HepG2 (cell line): Measurements from ENCODE around the gene AGAP1. TPM values are rescaled to one million over a fixed set of nuclear protein-coding genes. Genes with fewer than 3 reads are reported as not detected.
A peak's percentile ranks its signal among the peaks of the same experiment; 100 is the strongest.

Source experiments
- ARID2 ChIP-seq: sonication (generic); formaldehyde crosslinking; IDR thresholded peaks from 2 replicates; pipeline ENCODE4 v1.8.1; 2022; ENCODE audit warnings: mild to moderate bottlenecking, missing genetic modification reagents, borderline replicate concordance
- ATF7 ChIP-seq, 2 experiments: fragments of 450-650 bp in 1 of 2; sonication (generic) in 1 of 2; formaldehyde crosslinking in 1 of 2; IDR thresholded peaks; 2 replicates each; pipeline versions ENCODE4 v1.4.0 to v1.6.1; 2016 to 2020; ENCODE audit warnings: antibody characterized with exemption in 1 of 2, mild to moderate bottlenecking in 1 of 2, missing genetic modification reagents in 1 of 2
- EEA1 ChIP-seq: sonication (generic); formaldehyde crosslinking; IDR thresholded peaks from 2 replicates; pipeline ENCODE4 v1.5.1; 2020; ENCODE audit warnings: mild to moderate bottlenecking, missing genetic modification reagents, borderline replicate concordance
- FIP1L1 ChIP-seq: fragments of 200-400 bp; formaldehyde crosslinking; IDR thresholded peaks from 2 replicates; pipeline ENCODE4 v1.6.1; 2018; ENCODE audit warnings: low read depth, mild to moderate bottlenecking, low read length, moderate library complexity, borderline replicate concordance; ENCODE audit not compliant: insufficient read depth
- MAFG ChIP-seq: sonication (generic); formaldehyde crosslinking; IDR thresholded peaks from 2 replicates; pipeline ENCODE4 v1.5.1; 2020; ENCODE audit warnings: mild to moderate bottlenecking, missing genetic modification reagents
- NFE2 ChIP-seq: sonication (generic); formaldehyde crosslinking; IDR thresholded peaks from 2 replicates; pipeline ENCODE4 v1.4.0; 2020; ENCODE audit warnings: missing genetic modification reagents
- SCMH1 ChIP-seq: sonication (generic); formaldehyde crosslinking; IDR thresholded peaks from 2 replicates; pipeline ENCODE4 v1.9.0; 2021; ENCODE audit warnings: missing genetic modification reagents, mild to moderate bottlenecking, borderline replicate concordance
- SMYD3 ChIP-seq: sonication (generic); formaldehyde crosslinking; IDR thresholded peaks from 2 replicates; pipeline ENCODE4 v1.8.1; 2023; ENCODE audit warnings: mild to moderate bottlenecking, missing genetic modification reagents
- ZFP37 ChIP-seq: sonication (generic); formaldehyde crosslinking; IDR thresholded peaks from 2 replicates; pipeline ENCODE4 v1.4.0; 2020; ENCODE audit warnings: missing genetic modification reagents, borderline replicate concordance
- ZNF3 ChIP-seq: IDR thresholded peaks from 2 replicates; pipeline ENCODE4 v1.7.0; 2017; ENCODE audit warnings: inconsistent platforms
- polyA plus RNA-seq, 8 experiments: library from polyadenylated mRNA; depleted of rRNA in 3 of 8; stranded (reverse) in 7 of 8; unstranded in 1 of 8; fragments of >200 nt; fragmentation: Illumina TruSeq in 4 of 8; extraction: Trizol in 4 of 8; gene quantifications; 2 replicates each; pipeline versions ENCODE4 v1.2.1 to v1.2.3, GENCODE V29; 2011 to 2016; ENCODE audit warnings: low read depth in 4 of 8, missing spikeins in 1 of 8, mixed read lengths in 1 of 8; ENCODE audit not compliant: insufficient read depth in 1 of 8
- total RNA-seq, 5 experiments: library from RNA; depleted of rRNA; stranded (reverse); fragments of >200 nt; fragmentation: Illumina TruSeq; extraction: Trizol; gene quantifications; 2 replicates each; pipeline ENCODE4 v1.2.3, GENCODE V29; 2016; ENCODE audit warnings: low read depth in 1 of 5
- TF ChIP-seq, protein P1 (sequence below), 2 experiments: fragments of 450-650 bp in 1 of 2; sonication (generic) in 1 of 2; formaldehyde crosslinking in 1 of 2; IDR thresholded peaks; 2 replicates each; pipeline versions ENCODE4 v1.6.1 to v1.8.0; 2016 to 2022; ENCODE audit warnings: antibody characterized with exemption in 1 of 2, mild to moderate bottlenecking in 1 of 2, missing genetic modification reagents in 1 of 2
- TF ChIP-seq, protein P2 (sequence below): sonication (generic); formaldehyde crosslinking; IDR thresholded peaks from 2 replicates; pipeline ENCODE4 v1.5.0; 2020; ENCODE audit warnings: missing genetic modification reagents
- TF ChIP-seq, protein P3 (sequence below): IDR thresholded peaks from 2 replicates; pipeline ENCODE4 v1.6.1; 2016; ENCODE audit warnings: missing compliant biosample characterization, missing genetic modification reagents, borderline replicate concordance
- TF ChIP-seq, protein P4 (sequence below): sonication (generic); formaldehyde crosslinking; IDR thresholded peaks from 2 replicates; pipeline ENCODE4 v1.4.0; 2020; ENCODE audit warnings: mild to moderate bottlenecking, low read depth, missing genetic modification reagents

The AGAP1 gene
- total and polyA plus RNA-seq, 2 of the 13 experiments (the other 11 are each of a cell fraction or from before 2014, with no cell fraction given): 21.2 to 32.7 TPM

DNA sequence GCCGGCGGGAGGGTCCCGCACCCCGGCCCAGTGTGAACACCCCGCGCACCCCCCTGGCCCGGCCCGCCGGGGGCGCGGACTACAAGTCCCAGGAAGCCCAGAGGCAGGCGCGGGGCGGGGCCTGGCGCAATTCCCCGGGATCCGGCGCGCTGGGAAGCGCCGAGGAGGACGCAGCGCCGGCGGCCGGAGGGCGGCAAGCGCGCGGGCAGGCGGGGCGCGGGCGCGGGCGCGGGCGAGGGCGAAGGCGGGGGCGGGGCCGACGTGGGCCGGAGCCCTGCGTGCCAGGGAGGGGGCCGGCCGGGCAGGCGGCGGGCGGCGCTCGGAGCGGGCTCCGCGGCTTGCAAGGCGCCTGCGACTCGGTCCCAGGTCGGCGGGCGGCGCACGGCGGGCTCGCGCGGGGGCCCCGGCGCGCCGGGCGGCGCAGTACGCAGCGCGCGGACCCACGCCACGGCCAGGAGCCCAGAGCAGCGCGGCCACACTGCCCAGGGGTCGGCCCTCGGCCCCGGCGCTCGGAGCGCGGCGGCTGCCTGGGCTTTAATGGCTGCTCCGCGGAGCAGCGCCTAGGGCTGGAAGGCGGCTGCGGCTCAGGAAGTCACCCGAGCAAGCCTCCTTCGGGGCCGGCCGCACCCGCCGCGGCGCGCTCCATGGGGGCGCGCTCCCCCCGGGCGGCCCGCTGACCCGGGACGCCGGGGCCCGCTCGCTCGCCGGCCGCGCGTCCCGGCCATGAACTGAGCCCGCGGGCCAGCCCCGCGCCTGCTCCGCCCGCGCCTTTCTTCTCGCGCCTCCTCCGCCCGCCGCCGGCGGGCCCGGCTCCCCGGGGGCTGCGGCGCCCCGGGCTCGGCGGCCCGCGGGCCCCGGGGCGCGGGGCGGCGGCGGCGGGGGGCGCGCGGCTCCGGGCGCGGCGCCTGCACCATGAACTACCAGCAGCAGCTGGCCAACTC is at the start of gene AGAP1 (continued):
- TF ChIP-seq, protein P1, sequence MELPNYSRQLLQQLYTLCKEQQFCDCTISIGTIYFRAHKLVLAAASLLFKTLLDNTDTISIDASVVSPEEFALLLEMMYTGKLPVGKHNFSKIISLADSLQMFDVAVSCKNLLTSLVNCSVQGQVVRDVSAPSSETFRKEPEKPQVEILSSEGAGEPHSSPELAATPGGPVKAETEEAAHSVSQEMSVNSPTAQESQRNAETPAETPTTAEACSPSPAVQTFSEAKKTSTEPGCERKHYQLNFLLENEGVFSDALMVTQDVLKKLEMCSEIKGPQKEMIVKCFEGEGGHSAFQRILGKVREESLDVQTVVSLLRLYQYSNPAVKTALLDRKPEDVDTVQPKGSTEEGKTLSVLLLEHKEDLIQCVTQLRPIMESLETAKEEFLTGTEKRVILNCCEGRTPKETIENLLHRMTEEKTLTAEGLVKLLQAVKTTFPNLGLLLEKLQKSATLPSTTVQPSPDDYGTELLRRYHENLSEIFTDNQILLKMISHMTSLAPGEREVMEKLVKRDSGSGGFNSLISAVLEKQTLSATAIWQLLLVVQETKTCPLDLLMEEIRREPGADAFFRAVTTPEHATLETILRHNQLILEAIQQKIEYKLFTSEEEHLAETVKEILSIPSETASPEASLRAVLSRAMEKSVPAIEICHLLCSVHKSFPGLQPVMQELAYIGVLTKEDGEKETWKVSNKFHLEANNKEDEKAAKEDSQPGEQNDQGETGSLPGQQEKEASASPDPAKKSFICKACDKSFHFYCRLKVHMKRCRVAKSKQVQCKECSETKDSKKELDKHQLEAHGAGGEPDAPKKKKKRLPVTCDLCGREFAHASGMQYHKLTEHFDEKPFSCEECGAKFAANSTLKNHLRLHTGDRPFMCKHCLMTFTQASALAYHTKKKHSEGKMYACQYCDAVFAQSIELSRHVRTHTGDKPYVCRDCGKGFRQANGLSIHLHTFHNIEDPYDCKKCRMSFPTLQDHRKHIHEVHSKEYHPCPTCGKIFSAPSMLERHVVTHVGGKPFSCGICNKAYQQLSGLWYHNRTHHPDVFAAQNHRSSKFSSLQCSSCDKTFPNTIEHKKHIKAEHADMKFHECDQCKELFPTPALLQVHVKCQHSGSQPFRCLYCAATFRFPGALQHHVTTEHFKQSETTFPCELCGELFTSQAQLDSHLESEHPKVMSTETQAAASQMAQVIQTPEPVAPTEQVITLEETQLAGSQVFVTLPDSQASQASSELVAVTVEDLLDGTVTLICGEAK (IDR thresholded peaks at IDR 0.05): no peak
- TF ChIP-seq, protein P1 (CRISPR knock-in tag; IDR thresholded peaks at IDR 0.05): no peak
- TF ChIP-seq ARID2 (CRISPR knock-in tag) (no peak), MAFG (CRISPR knock-in tag) (no peak), FIP1L1 (no peak), NFE2 (CRISPR knock-in tag) (no peak), ATF7 (IDR thresholded peaks at IDR 0.05) (no peak), ATF7 (CRISPR knock-in tag; IDR thresholded peaks at IDR 0.05) (no peak), ZNF3 (no peak), EEA1 (CRISPR knock-in tag) (no peak), ZFP37 (CRISPR knock-in tag) (no peak), SMYD3 (no peak), SCMH1 (CRISPR knock-in tag) (no peak)
- TF ChIP-seq, protein P2, sequence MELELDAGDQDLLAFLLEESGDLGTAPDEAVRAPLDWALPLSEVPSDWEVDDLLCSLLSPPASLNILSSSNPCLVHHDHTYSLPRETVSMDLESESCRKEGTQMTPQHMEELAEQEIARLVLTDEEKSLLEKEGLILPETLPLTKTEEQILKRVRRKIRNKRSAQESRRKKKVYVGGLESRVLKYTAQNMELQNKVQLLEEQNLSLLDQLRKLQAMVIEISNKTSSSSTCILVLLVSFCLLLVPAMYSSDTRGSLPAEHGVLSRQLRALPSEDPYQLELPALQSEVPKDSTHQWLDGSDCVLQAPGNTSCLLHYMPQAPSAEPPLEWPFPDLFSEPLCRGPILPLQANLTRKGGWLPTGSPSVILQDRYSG (CRISPR knock-in tag): no peak
- TF ChIP-seq, protein P3, sequence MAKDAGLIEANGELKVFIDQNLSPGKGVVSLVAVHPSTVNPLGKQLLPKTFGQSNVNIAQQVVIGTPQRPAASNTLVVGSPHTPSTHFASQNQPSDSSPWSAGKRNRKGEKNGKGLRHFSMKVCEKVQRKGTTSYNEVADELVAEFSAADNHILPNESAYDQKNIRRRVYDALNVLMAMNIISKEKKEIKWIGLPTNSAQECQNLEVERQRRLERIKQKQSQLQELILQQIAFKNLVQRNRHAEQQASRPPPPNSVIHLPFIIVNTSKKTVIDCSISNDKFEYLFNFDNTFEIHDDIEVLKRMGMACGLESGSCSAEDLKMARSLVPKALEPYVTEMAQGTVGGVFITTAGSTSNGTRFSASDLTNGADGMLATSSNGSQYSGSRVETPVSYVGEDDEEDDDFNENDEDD (CRISPR knock-in tag): peak; percentile 76; the same call in 1 of the 2 replicates
- TF ChIP-seq, protein P4, sequence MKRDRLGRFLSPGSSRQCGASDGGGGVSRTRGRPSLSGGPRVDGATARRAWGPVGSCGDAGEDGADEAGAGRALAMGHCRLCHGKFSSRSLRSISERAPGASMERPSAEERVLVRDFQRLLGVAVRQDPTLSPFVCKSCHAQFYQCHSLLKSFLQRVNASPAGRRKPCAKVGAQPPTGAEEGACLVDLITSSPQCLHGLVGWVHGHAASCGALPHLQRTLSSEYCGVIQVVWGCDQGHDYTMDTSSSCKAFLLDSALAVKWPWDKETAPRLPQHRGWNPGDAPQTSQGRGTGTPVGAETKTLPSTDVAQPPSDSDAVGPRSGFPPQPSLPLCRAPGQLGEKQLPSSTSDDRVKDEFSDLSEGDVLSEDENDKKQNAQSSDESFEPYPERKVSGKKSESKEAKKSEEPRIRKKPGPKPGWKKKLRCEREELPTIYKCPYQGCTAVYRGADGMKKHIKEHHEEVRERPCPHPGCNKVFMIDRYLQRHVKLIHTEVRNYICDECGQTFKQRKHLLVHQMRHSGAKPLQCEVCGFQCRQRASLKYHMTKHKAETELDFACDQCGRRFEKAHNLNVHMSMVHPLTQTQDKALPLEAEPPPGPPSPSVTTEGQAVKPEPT (CRISPR knock-in tag): no peak
